ENCODE data around the gene PERP.

PERP gene

DNA sequence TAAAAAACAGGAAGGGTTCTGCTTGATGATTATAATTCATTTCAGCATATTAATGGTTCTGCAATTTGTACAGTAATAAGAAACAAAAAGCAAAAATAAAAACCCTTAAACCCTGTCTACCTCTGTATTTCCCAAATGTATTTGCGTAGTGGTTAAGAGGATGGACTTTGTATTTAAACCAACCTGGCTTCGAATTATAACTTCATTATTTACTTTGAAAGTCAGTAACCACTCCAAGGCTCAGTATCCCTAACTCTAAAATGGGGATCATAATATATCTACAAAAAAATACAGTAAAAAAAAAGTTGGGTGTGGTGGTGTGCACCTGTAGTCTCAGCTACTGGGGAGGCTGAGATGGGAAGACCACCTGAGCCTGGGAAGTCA is 21.4 kb downstream of the PERP start:
- TF ChIP-seq SIN3A (IDR thresholded peaks at IDR 0.05; ENCODE audit: borderline replicate concordance, insufficient read depth, low read length) (no peak), FOXP2 (optimal IDR thresholded peaks at IDR 0.05; ENCODE audit: borderline replicate concordance, extremely low read depth, extremely low read length, insufficient read depth) (no peak), POLR2AphosphoS5 (IDR thresholded peaks at IDR 0.05; ENCODE audit: low read depth, low read length) (no peak), TAF1 (IDR thresholded peaks at IDR 0.05; ENCODE audit: borderline replicate concordance, insufficient read depth, low read length) (no peak)
- TF ChIP-seq, protein P1, sequence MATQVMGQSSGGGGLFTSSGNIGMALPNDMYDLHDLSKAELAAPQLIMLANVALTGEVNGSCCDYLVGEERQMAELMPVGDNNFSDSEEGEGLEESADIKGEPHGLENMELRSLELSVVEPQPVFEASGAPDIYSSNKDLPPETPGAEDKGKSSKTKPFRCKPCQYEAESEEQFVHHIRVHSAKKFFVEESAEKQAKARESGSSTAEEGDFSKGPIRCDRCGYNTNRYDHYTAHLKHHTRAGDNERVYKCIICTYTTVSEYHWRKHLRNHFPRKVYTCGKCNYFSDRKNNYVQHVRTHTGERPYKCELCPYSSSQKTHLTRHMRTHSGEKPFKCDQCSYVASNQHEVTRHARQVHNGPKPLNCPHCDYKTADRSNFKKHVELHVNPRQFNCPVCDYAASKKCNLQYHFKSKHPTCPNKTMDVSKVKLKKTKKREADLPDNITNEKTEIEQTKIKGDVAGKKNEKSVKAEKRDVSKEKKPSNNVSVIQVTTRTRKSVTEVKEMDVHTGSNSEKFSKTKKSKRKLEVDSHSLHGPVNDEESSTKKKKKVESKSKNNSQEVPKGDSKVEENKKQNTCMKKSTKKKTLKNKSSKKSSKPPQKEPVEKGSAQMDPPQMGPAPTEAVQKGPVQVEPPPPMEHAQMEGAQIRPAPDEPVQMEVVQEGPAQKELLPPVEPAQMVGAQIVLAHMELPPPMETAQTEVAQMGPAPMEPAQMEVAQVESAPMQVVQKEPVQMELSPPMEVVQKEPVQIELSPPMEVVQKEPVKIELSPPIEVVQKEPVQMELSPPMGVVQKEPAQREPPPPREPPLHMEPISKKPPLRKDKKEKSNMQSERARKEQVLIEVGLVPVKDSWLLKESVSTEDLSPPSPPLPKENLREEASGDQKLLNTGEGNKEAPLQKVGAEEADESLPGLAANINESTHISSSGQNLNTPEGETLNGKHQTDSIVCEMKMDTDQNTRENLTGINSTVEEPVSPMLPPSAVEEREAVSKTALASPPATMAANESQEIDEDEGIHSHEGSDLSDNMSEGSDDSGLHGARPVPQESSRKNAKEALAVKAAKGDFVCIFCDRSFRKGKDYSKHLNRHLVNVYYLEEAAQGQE (IDR thresholded peaks at IDR 0.05; ENCODE audit: insufficient read depth in 1 of 2, low read depth in 2 of 2, low read length in 2 of 2): no peak

DNA sequence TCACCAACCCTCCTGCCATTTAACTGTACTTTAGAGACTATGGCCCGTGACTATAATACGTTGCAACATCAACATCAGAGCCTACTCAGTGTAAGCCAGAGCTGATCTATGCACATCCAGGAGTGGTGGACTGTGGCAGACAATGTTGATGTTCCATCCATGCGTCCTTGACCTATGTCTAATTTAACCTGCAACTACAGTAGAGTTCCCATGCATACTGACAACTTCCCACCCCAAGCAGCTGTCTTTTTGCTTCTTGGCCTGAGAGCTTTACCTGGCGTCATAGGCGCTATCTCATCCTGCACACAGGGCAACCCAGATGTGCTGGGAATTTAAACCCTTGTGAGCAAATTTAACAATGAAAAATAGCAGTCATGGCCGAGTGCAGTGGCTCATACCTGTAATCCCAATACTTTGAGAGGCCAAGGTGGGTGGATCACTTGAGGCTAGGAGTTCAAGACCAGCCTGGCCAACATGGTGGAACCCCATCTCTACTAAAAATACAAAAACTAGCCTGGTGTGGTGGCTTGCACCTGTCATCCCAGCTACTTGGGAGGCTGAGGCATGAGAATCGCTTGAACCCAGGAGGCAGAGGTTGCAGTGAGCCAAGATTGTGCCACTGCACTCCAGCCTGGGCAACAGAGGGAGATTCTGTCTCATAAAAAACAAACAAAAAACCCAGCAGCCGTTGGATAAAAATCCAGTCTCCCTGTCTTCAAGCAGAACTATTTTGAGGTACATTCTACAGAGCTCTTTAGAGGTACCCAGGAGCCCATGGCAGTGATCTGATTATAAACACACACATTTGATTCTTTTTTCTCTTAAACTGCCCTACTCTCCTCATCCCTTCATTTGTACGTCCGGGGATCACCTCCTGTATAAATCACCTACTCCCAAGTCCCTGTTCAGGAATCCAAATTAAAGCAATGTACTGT is 22.0 kb downstream of the PERP start:
- TF ChIP-seq POLR2AphosphoS5 (IDR thresholded peaks at IDR 0.05; ENCODE audit: low read depth, low read length) (no peak), TAF1 (IDR thresholded peaks at IDR 0.05; ENCODE audit: borderline replicate concordance, insufficient read depth, low read length) (no peak), SIN3A (IDR thresholded peaks at IDR 0.05; ENCODE audit: borderline replicate concordance, insufficient read depth, low read length) (no peak), FOXP2 (optimal IDR thresholded peaks at IDR 0.05; ENCODE audit: borderline replicate concordance, extremely low read depth, extremely low read length, insufficient read depth) (no peak)
- TF ChIP-seq, protein P1 (IDR thresholded peaks at IDR 0.05; ENCODE audit: insufficient read depth in 1 of 2, low read depth in 2 of 2, low read length in 2 of 2): no peak

DNA sequence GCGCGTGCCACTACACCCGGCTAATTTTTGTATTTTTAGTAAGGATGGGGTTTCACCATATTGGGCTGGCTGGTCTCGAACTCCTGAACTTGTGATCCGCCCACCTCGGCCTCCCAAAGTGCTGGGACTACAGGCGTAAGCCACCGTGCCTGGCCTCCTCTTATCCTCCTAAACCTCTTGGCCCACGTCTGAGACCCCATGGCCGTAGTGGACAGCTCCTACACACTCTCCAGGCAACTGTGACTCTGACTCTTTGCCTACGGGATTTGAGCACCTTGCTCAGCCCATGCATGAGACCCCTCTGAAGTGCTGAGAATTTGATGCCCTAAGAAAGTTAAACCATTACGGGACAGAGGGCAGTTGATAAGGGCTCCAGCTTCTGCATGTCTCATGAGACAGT is 25.0 kb downstream of the PERP start:
- no peak for TF ChIP-seq POLR2AphosphoS5 (IDR thresholded peaks at IDR 0.05; ENCODE audit: low read depth, low read length)
- no peak for TF ChIP-seq FOXP2 (optimal IDR thresholded peaks at IDR 0.05; ENCODE audit: borderline replicate concordance, extremely low read depth, extremely low read length, insufficient read depth)
- TF ChIP-seq, protein P1 (IDR thresholded peaks at IDR 0.05; ENCODE audit: insufficient read depth in 1 of 2, low read depth in 2 of 2, low read length in 2 of 2): no peak
- TF ChIP-seq SIN3A (IDR thresholded peaks at IDR 0.05; ENCODE audit: borderline replicate concordance, insufficient read depth, low read length): no peak
- TF ChIP-seq TAF1 (IDR thresholded peaks at IDR 0.05; ENCODE audit: borderline replicate concordance, insufficient read depth, low read length): no peak

DNA sequence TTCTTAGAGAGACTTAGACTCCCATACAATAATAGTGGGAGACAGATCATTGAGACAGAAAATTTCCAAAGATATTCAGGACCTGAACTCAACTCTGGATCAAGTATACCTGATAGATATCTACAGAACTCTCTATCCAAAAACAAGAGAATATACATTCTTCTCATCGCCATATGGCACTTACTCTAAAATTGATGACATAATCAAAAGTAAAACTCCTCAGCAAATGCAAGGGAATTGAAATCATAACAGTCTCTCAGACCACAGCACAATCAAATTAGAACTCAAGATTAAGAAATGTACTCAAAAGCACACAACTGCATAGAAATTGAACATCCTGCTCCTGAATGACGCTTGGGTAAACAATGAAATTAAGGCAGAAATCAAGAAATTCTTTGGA is 28.7 kb downstream of the PERP start:
- no peak for TF ChIP-seq FOXP2 (optimal IDR thresholded peaks at IDR 0.05; ENCODE audit: borderline replicate concordance, extremely low read depth, extremely low read length, insufficient read depth)
- TF ChIP-seq TAF1 (IDR thresholded peaks at IDR 0.05; ENCODE audit: borderline replicate concordance, insufficient read depth, low read length): no peak
- TF ChIP-seq SIN3A (IDR thresholded peaks at IDR 0.05; ENCODE audit: borderline replicate concordance, insufficient read depth, low read length): no peak
- TF ChIP-seq, protein P1 (IDR thresholded peaks at IDR 0.05; ENCODE audit: insufficient read depth in 1 of 2, low read depth in 2 of 2, low read length in 2 of 2): no peak
